Fibroblast of mammary gland (primary cell): ENCODE measurements around the gene RGMA.
"Not testable (repeated sequence)": the region's sequence is repeated elsewhere in the genome, so short reads cannot be mapped to it uniquely, and the experiment has no call there.

Source experiments
- DNase-seq: peaks from one replicate; pipeline ENCODE4 v3.0.0-alpha.2; 2010; ENCODE audit warnings: low read depth
- H3K4me3 ChIP-seq: 2 replicates; pipeline ENCODE4 v1.5.1; 2011; ENCODE audit warnings: low read depth, mild to moderate bottlenecking, low read length, moderate library complexity; ENCODE audit not compliant: control insufficient read depth
- CTCF ChIP-seq: conservative IDR thresholded peaks from 2 replicates; pipeline ENCODE4 v1.5.1; 2011; ENCODE audit warnings: low read depth, low read length, inconsistent platforms; ENCODE audit not compliant: control insufficient read depth, insufficient read depth

RGMA gene

GRCh38 chr15:93065641-93066045, 23.4 kb downstream of the RGMA start:
- TF ChIP-seq CTCF: no peak
- no peak overlapping the region for H3K4me3 ChIP-seq
- no peak for DNase-seq

- no peak for TF ChIP-seq CTCF
- no peak overlapping the region for H3K4me3 ChIP-seq
- DNase-seq: no peak
These were observed 25.0 kb downstream of the RGMA start for GRCh38 chr15:93063796-93064690.

GRCh38 chr15:93063262-93063671, 25.7 kb downstream of the RGMA start:
- DNase-seq: no peak
- TF ChIP-seq CTCF: no peak
- H3K4me3 ChIP-seq: no peak overlapping the region

GRCh38 chr15:93062628-93063261, 26.3 kb downstream of the RGMA start:
- not testable (repeated sequence) for DNase-seq, H3K4me3 ChIP-seq

- TF ChIP-seq CTCF: no peak
- no peak for DNase-seq
- no peak overlapping the region for H3K4me3 ChIP-seq
These were observed 28.4 kb downstream of the RGMA start for GRCh38 chr15:93060336-93061248.

GRCh38 chr15:93059442-93059841, 29.6 kb downstream of the RGMA start:
- no peak overlapping the region for H3K4me3 ChIP-seq
- DNase-seq: no peak
- no peak for TF ChIP-seq CTCF
